ENCODE results near the gene CABP2.
"Not testable (repeated sequence)": the region's sequence is repeated elsewhere in the genome, so short reads cannot be mapped to it uniquely, and the experiment has no call there.

CABP2 gene

GRCh38 chr11:67476692-67477091 lies 46.6 kb downstream of the CABP2 start:
- not testable (repeated sequence) for DNase-seq (ENCODE audit: low read depth)

GRCh38 chr11:67472882-67473281 lies 50.4 kb downstream of the CABP2 start:
- DNase-seq (ENCODE audit: low read depth): no peak

- DNase-seq (ENCODE audit: low read depth): no peak
Observed at GRCh38 chr11:67470337-67471002, 52.8 kb downstream of the CABP2 start.

GRCh38 chr11:67469508-67469811 lies 53.8 kb downstream of the CABP2 start:
- DNase-seq (ENCODE audit: low read depth): no peak

All from stimulated activated CD8-positive, alpha-beta memory T cell treated with anti-CD3 and anti-CD28 coated beads, Interleukin-4, amount 100 ng/mL, for 24 hours (primary cell).